ENCODE results near the gene REXO5.

GRCh38 chr16:20846551-20846950, 40.2 kb downstream of the REXO5 start:
- TF ChIP-seq POLR2A (IDR thresholded peaks at IDR 0.05) (no peak), CTCF (IDR thresholded peaks at IDR 0.05) (no peak)
